Duodenal mucosa (tissue), 2 donors: ENCODE results near the gene ANAPC2.

Source experiments
- H3K27ac ChIP-seq: one replicate; pipeline ENCODE4 v1.7.0; 2013; ENCODE audit warnings: low read depth, low read length
- H3K27me3 ChIP-seq, 2 donors: one replicate each; pipeline ENCODE4 v1.7.0; 2013; ENCODE audit warnings: low read length in 2 of 2, control low read depth in 1 of 2; ENCODE audit not compliant: insufficient read depth in 2 of 2, control insufficient read depth in 1 of 2
- H3K36me3 ChIP-seq, 2 donors: one replicate each; pipeline ENCODE4 v1.7.0; 2013; ENCODE audit warnings: low read length in 2 of 2, control low read depth in 1 of 2; ENCODE audit not compliant: insufficient read depth in 2 of 2, control insufficient read depth in 1 of 2
- H3K4me1 ChIP-seq, 2 donors: one replicate each; pipeline ENCODE4 v1.7.0; 2013; ENCODE audit warnings: low read length in 2 of 2, control low read depth in 1 of 2; ENCODE audit not compliant: insufficient read depth in 2 of 2, control insufficient read depth in 1 of 2
- H3K4me3 ChIP-seq, 2 donors: one replicate each; pipeline ENCODE4 v1.7.0; 2013; ENCODE audit warnings: low read length in 2 of 2, low read depth in 1 of 2
- H3K9ac ChIP-seq, 2 donors: one replicate each; pipeline ENCODE4 v1.7.0; 2013; ENCODE audit warnings: low read length in 2 of 2, low read depth in 1 of 2
- H3K9me3 ChIP-seq, 2 donors: one replicate each; pipeline ENCODE4 v1.7.0; 2013; ENCODE audit warnings: low read length in 2 of 2, control low read depth in 1 of 2; ENCODE audit not compliant: control insufficient read depth in 1 of 2

ANAPC2 gene

DNA sequence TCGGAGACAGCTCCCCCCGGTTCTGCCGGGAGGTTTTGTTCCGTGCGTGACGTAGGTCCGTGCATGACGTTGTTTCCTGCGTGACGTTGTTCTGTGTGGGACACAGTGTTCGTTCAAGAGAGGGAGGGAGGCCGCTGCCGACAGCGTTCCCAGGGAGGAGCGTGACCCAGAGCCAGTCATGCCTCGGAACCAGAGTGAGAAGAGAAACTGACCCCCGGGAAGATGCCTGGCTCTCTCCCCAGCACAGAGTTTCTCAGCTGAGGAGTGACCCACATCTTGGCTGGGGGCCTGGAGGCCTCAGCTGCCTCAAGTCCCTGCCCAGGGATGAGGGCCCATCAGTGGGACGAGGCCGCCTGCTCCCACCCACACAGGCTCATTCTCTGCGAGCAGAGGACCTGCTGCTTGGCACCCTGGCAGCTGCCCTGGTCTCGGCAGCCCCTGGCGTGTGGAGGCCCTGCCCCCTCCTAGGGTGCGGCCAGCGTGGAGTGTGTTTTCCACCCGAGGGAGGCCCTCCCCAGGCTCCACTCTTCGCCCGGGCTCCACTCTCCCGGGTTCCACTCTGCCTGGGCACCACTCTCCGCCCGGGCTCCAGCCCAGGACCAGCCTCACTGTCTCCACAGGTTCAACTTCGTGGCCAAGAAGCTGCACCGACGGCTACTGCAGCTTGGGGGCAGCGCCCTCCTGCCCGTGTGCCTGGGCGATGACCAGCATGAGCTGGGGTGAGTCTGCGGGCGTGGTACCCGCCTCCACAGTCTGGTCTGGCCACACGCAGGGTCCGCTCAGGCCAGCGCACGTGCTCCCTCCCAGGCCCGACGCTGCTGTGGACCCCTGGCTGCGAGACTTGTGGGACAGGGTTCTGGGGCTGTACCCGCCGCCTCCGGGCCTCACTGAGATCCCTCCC, 25.1 kb upstream of the ANAPC2 start:
- Histone ChIP-seq H3K4me3 (no peak overlapping the region), H3K4me1 (peaks cover 1 to 19% of the 10 kb centered on the region in 2 donors), H3K9me3 (no peaks in the 10 kb centered on the region), H3K27me3 (no peaks in the 10 kb centered on the region), H3K36me3 (peaks cover 0 to 11% of the 10 kb centered on the region in 2 donors), H3K9ac (no peak overlapping the region), H3K27ac (no peak overlapping the region)

DNA sequence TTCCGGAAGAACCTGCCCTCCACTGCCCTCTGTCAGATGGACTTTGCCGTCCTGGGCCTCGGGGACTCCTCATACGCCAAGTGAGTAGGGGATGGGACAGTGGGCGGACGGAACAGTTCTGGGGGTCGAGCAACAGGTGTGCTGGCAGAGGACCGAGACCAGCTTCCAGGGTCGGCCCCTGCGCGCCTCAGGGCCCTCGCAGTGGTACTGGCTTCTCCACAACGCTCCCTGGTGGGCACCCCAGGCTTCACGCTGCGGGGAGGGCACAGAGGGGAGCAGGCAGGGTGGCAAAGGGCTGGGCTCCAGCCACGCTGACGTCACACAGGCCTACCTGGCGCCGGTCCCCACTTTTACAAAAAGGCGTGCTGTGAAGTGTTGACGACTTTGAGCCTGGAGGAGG, 24.2 kb upstream of the ANAPC2 start:
- Histone ChIP-seq H3K9me3 (no peaks in the 10 kb centered on the region), H3K27me3 (no peaks in the 10 kb centered on the region), H3K4me3 (no peak overlapping the region), H3K36me3 (peaks cover 0 to 11% of the 10 kb centered on the region in 2 donors), H3K27ac (no peak overlapping the region), H3K9ac (no peak overlapping the region), H3K4me1 (peaks cover 0 to 10% of the 10 kb centered on the region in 2 donors)

DNA sequence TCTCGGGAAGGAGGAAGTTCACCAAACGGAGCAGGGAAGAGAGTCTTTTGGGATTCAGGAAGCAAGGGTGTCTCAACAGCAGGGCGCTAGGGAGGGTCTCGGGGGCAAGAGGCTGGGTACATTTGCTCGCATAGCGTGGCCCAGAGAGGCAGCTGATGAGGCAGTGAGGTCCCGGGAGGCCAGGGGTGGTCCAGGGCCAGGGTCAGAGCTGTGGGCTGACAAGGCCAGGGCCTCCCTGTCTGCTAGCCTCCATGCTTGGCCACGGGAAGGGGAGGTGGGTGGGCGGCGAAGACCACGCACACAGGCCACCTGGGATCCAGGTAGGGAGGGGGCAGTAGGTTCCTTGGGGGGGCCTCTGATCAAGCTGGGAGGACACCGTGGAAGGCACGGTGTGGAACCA, 23.2 kb upstream of the ANAPC2 start:
- no peak overlapping the region for H3K9ac ChIP-seq
- H3K27ac ChIP-seq = no peak overlapping the region
- H3K36me3 ChIP-seq = peaks cover 0 to 17% of the 10 kb centered on the region in 2 donors
- peaks cover 5 to 10% of the 10 kb centered on the region in 2 donors for H3K4me1 ChIP-seq
- H3K9me3 ChIP-seq = no peaks in the 10 kb centered on the region
- H3K4me3 ChIP-seq = no peak overlapping the region
- no peaks in the 10 kb centered on the region for H3K27me3 ChIP-seq

DNA sequence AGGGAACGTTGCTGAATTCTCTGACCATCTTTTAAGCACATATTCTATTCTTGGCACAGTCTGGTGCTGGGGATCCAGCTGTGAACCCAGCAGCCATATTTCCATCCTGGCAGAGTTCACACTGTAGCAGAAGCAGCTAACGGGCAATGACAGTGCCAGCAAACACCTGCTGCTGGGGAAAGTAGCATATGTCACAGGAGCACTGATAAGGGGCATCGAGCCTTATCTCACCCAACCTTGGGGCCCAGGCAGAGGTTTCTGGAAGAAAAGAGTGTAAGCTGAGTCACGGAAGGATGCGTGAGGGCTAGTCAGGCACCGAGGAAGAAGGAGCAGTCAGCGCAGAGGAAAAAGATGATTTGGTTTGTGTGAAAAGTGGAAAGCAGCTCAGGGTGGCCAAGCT, 18.2 kb upstream of the ANAPC2 start:
- Histone ChIP-seq H3K9me3 (no peaks in the 10 kb centered on the region), H3K9ac (peak overlapping the region; percentile 83 to 95), H3K27me3 (no peaks in the 10 kb centered on the region), H3K4me1 (peaks cover 34 to 48% of the 10 kb centered on the region in 2 donors), H3K27ac (no peak overlapping the region), H3K4me3 (peak overlapping the region; percentile 99), H3K36me3 (peaks cover 0 to 9% of the 10 kb centered on the region in 2 donors)

DNA sequence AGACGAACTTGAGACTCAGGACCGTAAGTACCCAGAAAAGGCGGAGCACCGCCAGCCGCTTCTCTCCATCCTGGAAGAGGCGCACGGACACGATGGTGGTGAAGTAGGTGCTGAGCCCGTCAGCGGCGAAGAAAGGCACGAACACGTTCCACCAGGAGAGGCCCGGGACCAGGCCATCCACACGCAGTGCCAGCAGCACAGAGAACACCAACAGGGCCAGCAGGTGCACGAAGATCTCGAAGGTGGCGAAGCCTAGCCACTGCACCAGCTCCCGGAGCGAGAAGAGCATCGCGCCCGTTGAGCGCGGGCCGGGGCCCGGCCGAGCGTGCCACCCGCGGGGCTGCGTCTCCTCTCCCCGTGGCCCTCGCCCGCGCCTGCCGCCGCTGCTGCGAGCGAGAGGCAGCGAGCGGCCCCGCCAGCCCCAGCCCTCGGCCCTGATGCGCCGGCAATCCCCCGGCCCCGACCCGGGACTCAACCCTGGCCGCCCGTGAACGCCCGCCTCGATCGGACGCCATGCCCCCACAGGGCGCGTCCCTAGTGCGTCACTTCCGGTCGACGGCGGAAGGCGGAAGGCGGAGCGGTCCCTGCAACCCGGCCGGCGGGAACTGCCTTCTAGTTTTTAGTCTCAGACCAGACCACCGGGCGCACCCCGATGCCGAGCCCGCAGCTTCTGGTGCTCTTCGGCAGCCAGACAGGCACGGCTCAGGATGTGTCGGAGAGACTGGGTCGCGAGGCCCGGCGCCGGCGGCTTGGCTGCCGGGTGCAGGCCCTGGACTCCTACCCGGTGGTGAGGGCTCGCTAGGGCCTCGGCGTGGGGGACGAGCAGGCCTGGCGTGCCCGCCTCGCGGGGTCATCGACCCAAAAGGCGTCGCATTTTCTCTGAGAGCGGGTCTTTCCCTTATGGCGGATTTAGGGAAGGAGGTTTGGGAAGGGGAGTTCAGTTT, 17.0 kb upstream of the ANAPC2 start, which contains the start of the genes NDOR1 and TMEM203:
TSS of gene NDOR1 (plus strand) at position 575 of the 944 bp plus-strand sequence. CDS start at position 653, 78 bp downstream.
TSS of gene TMEM203 (minus strand) at position 523 of the 944 bp plus-strand sequence. CDS start at position 289, 234 bp downstream.
- Histone ChIP-seq H3K9ac (peak within 1 kb of the TSS; percentile 83 to 95), H3K27ac (peak within 1 kb of the TSS; percentile 70)

DNA sequence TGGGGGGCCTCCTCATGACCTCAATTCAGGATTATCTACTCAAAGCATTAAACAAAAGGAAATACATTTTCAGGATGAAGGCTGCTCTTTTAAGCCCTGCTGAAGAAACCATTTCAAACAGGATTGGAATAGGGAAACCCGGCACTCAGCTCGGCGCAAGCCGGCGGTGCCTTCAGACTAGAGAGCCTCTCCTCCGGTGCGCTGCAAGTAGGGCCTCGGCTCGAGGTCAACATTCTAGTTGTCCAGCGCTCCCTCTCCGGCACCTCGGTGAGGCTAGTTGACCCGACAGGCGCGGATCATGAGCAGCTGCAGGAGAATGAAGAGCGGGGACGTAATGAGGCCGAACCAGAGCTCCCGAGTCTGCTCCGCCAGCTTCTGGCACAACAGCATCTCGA, 16.4 kb upstream of the ANAPC2 start:
- Histone ChIP-seq H3K9ac (peak overlapping the region; percentile 83 to 95), H3K27ac (no peak overlapping the region), H3K9me3 (no peaks in the 10 kb centered on the region), H3K4me3 (peak overlapping the region; percentile 99), H3K4me1 (peaks cover 40 to 53% of the 10 kb centered on the region in 2 donors), H3K36me3 (peaks cover 0 to 9% of the 10 kb centered on the region in 2 donors), H3K27me3 (no peaks in the 10 kb centered on the region)

More for the DNA sequence above, 17.0 kb upstream of the ANAPC2 start, which contains the start of the genes NDOR1 and TMEM203:
- peaks cover 40 to 53% of the 10 kb centered on the region in 2 donors for H3K4me1 ChIP-seq
- peak within 1 kb of the TSS; percentile 99 for H3K4me3 ChIP-seq
- no peaks in the 10 kb centered on the region for H3K9me3 ChIP-seq
- H3K27me3 ChIP-seq = no peaks in the 10 kb centered on the region
- H3K36me3 ChIP-seq = peaks cover 0 to 9% of the 10 kb centered on the region in 2 donors

DNA sequence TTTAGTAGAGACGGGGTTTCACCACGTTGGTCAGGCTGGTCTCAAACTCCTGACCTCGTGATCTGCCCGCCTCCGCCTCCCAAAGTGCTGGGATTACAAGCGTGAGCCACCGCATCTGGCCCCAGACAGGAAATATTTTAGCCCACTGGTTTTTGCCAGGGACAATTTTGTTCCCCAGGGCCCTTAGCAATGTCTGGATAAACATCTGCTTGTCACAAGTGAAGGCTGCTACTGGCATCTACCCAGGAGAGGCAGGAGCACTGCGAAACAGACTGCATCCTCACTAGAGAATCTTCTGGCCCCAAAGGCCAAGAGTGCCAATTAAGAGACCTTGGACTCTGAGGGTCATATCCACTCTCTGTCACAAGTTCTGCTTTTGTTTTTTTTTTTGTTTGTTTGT, 14.6 kb upstream of the ANAPC2 start:
- Histone ChIP-seq H3K9ac (no peak overlapping the region), H3K4me3 (no peak overlapping the region), H3K9me3 (no peaks in the 10 kb centered on the region), H3K36me3 (peaks cover 0 to 6% of the 10 kb centered on the region in 2 donors), H3K27ac (no peak overlapping the region), H3K4me1 (peaks cover 46 to 69% of the 10 kb centered on the region in 2 donors), H3K27me3 (no peaks in the 10 kb centered on the region)

DNA sequence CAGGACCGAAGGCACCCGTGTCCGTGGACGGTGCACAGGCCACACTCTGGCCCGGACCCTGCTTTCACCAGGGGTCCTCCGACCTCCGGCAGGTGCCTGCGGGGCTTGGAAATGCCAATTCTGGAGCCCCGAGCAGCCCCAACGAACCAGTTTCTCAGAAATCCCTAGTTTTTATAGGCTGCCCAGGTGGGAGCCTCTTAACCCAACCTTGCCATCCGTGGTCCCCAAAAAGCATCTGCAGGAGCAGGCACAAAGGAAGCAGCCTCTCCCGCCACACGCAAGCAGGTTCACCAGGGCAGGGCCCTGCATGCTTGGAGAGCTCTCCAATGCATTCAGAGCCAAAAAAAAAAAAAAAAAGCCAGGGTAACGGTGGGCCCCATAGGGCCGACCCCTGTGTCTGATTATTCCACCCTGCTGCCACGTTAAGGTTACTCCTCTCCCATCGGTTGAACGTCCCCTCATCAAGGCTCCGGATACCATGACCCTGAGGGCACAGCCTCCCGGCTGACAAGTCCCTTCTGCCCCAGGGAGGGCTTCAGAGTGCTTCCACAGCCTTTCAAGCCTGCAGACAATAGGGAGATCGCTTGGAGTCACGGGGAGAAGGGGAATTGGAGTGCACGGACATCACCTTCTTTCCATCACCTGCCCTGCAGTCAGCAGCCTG, 13.0 kb upstream of the ANAPC2 start:
- Histone ChIP-seq H3K4me1 (peaks cover 42 to 63% of the 10 kb centered on the region in 2 donors), H3K9ac (peak overlapping the region; percentile 61 to 88)

DNA sequence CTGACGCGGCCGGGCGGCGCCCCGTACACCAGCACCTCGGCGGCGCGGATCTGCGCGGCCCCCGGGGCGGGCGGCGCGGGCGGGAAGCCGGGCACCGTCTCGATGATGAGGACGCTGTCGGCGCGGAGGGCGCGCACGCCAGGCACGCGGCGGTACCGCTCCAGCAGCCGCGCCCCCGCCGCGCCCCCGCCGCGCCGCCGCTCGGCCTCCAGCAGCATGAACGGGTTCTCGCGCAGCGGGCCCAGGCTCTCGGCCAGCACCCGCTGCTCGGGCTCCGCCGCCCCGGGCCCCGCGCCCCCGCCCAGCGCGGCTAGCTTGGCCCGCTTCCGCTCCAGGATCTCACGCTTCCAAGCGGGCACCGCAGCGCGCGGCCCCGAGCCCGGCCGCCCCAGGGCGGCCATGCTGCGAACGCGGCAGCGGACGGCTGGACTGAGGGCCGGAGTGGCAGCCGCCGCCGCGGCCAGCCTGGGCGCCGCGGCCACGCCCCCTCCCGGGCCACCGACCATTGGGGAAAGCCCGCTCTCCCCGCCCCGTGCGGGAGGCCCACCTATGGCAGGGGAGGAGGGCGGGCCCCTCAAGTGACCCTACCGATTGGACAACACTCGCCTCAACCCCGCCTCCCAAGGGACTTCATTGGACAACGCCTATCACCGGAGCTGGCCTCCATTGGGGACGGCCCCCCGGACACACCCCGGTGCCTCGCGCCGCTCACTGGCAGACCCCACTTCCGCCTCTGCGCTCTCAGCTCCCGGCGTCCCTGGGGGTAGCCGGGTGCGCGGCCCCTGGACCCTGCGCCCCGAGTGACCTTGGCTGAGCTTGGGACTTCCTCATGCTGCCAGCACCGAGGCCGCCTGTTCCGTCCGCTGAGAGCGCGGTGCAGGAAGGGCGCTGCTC, 12.2 kb upstream of the ANAPC2 start, which contains the start of gene TPRN:
TSS of gene TPRN (minus strand) at position 431 of the 894 bp plus-strand sequence. CDS start at position 401, 30 bp downstream.
- no peaks in the 10 kb centered on the region for H3K36me3 ChIP-seq
- H3K4me1 ChIP-seq = peaks cover 43 to 64% of the 10 kb centered on the region in 2 donors
- H3K4me3 ChIP-seq = peak within 1 kb of the TSS; percentile 81
- no peaks in the 10 kb centered on the region for H3K9me3 ChIP-seq
- H3K27ac ChIP-seq = peak within 1 kb of the TSS; percentile 83
- no peaks in the 10 kb centered on the region for H3K27me3 ChIP-seq
- peak within 1 kb of the TSS; percentile 69 to 88 for H3K9ac ChIP-seq

More for the DNA sequence above, 13.0 kb upstream of the ANAPC2 start:
- Histone ChIP-seq H3K9me3 (no peaks in the 10 kb centered on the region), H3K36me3 (no peaks in the 10 kb centered on the region), H3K27me3 (no peaks in the 10 kb centered on the region), H3K4me3 (peak overlapping the region; percentile 81), H3K27ac (peak overlapping the region; percentile 70)
